A549 treated with ZK216348 at 1 μM for 4 hours (cell line): ENCODE data around the gene NDUFS3. TPM values are rescaled to one million over a fixed set of nuclear protein-coding genes. Genes with fewer than 3 reads are reported as not detected.

Source experiments
- total RNA-seq: library from RNA; stranded (reverse); fragments of 200-300 nt; extraction: Qiagen RNA extraction; gene quantifications from 5 replicates; pipeline ENCODE4 v1.2.3, GENCODE V29; 2022; ENCODE audit warnings: low read depth

The NDUFS3 gene
- 106 to 151 TPM (median 125 TPM) in 5 replicates for total RNA-seq

DNA sequence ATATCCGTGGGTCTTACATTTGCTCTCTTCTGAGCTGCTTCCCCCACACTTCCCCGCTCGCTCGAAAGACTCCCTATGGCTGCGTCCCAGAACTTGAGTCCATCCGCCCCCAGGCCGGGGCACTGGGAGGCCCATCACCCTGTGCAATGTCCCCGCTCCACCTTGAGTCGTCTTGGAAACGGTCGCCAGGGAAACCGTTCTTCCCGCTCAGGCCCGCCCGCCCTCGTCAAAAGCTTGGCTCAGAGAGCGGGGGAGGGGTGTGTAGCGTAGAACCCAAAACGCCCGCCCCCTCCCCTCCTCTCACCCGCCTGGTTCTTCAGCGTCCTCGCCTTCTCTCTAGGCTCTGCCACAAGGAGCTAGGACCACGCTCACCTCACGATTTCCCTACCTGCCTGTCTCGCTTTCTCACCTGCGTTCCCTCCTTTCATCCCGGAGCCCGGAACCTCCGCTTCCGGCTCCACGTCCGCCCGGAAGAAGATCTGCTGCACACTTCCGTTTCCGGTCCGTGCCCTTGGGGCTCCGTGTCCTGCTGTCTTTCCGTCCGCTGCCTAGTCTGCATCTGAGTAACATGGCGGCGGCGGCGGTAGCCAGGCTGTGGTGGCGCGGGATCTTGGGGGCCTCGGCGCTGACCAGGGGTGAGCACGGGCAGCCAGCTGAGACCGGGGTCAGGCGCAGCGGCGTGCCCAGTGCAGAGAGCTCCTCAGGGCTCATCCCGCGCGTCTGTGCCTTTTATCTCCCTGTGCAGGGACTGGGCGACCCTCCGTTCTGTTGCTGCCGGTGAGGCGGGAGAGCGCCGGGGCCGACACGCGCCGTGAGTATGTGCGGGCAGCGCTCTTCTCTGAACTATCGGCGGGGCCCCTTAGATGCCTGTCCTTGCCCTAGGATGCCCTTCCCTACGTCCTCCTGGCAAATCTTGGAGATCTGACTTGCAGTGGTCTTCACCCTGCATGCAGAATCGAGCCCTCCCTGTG, at the start of gene NDUFS3, which contains the start of gene KBTBD4:
TSS of gene NDUFS3 (plus strand) at position 551 of the 971 bp plus-strand sequence. CDS start at position 569, 18 bp downstream.
TSS of gene KBTBD4 (minus strand) at position 447 of the 971 bp plus-strand sequence. CDS start at position 428, 19 bp downstream.

DNA sequence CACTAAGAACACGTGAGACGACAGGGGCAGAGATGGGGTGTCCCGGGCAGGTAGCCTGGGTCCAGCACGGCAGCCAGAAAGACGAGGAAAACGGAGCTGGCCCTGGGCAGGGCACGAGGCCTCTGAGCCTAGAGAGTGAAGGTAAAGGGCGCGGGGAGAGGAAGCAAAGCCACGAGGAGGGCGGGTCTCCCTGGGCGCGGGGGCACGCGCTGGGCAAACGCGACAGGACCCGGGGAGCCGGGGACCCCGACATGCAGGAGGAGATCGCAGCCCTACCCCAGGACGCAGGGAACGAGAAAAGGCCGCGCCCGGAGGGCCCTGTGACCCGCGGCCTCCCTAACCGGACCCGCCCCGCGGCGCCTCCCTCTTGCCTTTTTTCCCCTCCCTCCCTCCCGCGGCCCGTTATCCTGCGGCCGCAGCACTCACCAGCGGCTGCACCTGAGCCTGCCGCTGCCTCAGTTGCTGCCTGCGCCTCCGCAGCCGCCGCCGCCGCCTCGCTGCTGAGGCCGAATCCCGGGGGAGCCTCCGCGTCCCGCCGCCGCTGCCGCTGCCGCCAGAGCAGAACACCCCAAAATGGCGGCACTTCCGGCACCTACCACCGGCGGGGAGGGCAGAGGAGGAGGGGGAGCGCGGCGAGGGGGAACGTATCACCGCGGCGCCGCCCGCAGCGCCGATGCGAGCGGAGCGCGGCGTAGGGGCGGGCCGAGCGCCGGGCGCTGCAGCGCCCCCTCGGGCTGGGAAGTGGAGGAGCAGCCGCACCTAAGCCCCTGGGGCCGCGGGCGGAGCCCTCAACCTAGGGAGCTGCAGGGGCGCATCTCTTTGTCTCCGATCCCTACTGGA, 26.1 kb upstream of the NDUFS3 start, which contains the start of gene CELF1:
TSS of gene CELF1 (minus strand) at position 567 of the 840 bp plus-strand sequence. CDS start 53,609 bp downstream, outside the sequence.

DNA sequence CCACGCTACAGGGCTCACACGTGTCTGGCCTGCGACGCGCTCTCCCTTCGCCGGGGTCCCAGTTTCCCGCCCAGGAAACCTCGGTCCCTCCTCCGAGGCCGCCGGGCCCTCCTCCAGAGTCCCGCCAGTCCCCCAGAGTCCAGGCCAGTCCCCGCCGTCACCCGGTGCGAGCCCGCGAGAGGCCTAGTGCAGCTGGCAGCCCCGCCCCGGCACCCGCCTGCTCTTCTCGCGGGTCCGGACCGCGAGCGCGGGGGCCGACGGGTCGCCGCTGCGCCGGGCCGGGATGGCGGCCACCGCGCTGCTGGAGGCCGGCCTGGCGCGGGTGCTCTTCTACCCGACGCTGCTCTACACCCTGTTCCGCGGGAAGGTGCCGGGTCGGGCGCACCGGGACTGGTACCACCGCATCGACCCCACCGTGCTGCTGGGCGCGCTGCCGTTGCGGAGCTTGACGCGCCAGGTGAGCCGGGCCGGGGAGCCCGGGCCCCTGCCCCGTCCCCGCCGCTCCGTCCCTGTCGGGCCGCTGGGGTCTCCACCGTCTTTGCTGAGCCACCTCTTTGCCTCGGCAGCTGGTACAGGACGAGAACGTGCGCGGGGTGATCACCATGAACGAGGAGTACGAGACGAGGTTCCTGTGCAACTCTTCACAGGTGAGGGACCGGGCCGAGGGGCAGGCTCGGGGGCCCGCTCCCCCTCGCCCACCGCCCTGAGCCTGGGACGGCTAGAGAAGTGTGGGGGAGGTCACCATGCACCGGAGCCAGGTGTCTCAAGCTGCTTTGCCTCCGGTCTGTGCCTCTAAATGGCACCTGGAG, 13.3 kb upstream of the NDUFS3 start, which contains the start of gene PTPMT1:
TSS of gene PTPMT1 (plus strand) at position 260 of the 809 bp plus-strand sequence. CDS start at position 284, 24 bp downstream.

DNA sequence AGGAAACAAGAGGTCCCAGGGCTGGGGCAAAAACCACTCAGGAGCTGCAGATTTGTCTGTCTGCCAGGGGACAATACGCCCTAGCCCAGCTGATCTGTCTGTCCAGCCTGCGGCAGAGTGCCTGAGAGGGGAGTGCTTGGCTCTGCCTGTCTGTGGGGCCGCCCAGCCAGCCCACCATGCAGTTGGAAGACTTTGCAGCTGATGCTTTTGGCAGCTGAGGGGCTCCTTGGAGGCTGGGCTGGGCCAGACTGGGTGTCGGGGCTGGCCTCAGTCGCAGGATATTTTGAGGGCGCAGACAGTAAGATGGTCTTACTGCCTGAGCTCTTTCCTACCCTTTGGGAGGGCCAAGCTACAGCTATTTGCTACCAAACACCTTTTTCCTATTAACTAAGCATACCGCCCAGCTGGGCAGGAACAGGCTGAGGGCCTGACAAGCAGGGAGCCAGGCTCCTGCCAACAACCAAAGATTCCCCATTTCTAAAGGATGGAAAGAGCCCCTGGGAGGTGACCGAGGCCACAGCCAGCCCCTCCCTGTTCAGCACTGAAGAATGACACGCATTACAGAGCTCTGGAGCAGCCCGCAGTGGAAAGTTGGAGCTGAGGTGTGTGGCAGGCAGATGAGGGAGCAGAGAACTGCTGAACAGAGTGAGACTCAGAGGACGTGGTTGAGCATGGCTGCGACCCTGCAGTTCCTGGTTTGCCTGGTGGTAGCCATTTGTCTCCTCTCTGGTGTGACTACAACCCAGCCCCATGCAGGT, 7.4 kb downstream of the NDUFS3 start, which contains the start of gene FAM180B:
TSS of gene FAM180B (plus strand) at position 581 of the 758 bp plus-strand sequence. CDS start at position 672, 91 bp downstream.

DNA sequence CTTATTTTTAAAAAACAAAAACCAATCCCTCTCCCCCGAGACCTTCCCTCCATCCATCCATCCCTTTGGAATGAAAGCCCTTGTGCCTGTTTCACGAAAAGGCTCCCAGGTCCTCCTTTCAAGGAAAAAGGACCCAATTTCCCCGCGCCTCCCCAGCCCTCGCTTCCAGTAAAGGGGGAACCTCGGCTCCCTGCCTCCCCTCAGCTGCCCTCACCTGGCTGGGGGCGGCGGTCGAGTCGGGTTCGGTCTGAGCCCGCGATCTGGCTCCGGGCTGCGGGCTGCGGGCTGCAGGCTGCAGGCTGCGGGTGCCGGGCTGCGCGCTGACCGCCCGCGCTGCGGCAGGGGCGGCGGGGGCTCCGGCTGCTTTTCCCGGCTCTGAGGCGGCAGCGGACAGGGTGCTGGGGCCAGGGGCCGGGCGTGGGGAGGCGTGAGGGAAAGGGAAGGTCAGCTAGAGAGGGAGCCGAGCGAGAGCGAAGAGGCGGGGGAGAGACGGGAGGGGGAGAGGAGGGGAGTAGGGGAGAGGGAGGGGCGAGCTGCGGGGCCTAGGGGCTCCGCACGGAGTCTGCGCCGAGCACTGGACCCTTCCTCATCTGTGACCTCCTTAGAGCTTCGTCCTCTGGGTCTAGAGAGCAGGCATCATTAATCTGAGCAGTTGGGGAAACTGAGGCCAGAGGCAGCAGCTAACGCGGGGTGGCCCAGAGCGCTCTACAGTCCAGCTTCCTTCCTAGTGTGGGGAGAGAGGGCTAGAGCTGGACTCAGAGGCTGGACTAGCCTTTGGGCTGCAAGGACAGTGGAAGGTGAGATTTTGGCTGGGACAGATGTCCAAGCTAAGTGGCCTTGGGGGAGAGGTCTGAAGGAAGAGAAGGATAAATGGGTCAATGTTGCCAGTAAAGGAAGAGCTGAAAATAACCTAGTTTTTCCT, 15.3 kb downstream of the NDUFS3 start, which contains the start of gene C1QTNF4:
TSS of gene C1QTNF4 (minus strand) at position 478 of the 922 bp plus-strand sequence. CDS start 3,601 bp downstream, outside the sequence.

Other genes with a start within 250 kb of the NDUFS3 start
- 0.06 to 0.09 TPM (median 0.07 TPM) in 5 replicates for gene MYBPC3, start 226.4 kb upstream of the NDUFS3 start, total RNA-seq
- gene SPI1, start 200.5 kb upstream of the NDUFS3 start, total RNA-seq, result 0.32 TPM in 1 of 5 replicates, not detected in the others
- gene SLC39A13, start 170.5 kb upstream of the NDUFS3 start, total RNA-seq, result 25.8 to 59.6 TPM (median 49.6 TPM) in 5 replicates
- gene PSMC3, start 152.6 kb upstream of the NDUFS3 start, total RNA-seq, result 186 to 247 TPM (median 201 TPM) in 5 replicates
- 0.46 TPM in 1 of 5 replicates, not detected in the others for gene RAPSN, start 129.9 kb upstream of the NDUFS3 start, total RNA-seq
- gene CELF1, start 25.9 kb upstream of the NDUFS3 start, total RNA-seq, result 38.6 to 58.5 TPM (median 45.5 TPM) in 5 replicates
- gene PTPMT1, start 13.5 kb upstream of the NDUFS3 start, total RNA-seq, result 56.7 to 76.1 TPM (median 72.6 TPM) in 5 replicates
- 17.8 to 21.2 TPM (median 19.9 TPM) in 5 replicates for gene KBTBD4, start 104 bp upstream of the NDUFS3 start, total RNA-seq
- gene FAM180B, start 7.6 kb downstream of the NDUFS3 start, total RNA-seq, result 0.33 TPM in 1 of 5 replicates, not detected in the others
- 0.23 TPM in 1 of 5 replicates, not detected in the others for gene C1QTNF4, start 15.3 kb downstream of the NDUFS3 start, total RNA-seq
- 118 to 149 TPM (median 137 TPM) in 5 replicates for gene MTCH2, start 63.5 kb downstream of the NDUFS3 start, total RNA-seq
- 0.81 to 2.4 TPM (median 1.7 TPM) in 5 replicates for gene AGBL2, start 136.3 kb downstream of the NDUFS3 start, total RNA-seq
- 44.9 to 81.0 TPM (median 52.1 TPM) in 5 replicates for gene FNBP4, start 188.3 kb downstream of the NDUFS3 start, total RNA-seq